Epithelial cell of esophagus (primary cell): ENCODE results near the gene MALRD1.
"Not testable (repeated sequence)": the region's sequence is repeated elsewhere in the genome, so short reads cannot be mapped to it uniquely, and the experiment has no call there.

Source experiments
- DNase-seq: peaks from one replicate; pipeline ENCODE4 v3.0.0; 2010; ENCODE audit warnings: low read depth
- H3K4me3 ChIP-seq: 2 replicates; pipeline ENCODE4 v1.5.1; 2011; ENCODE audit warnings: mild to moderate bottlenecking, low read length, control low read depth
- TF ChIP-seq, protein P1 (sequence below): IDR thresholded peaks from 2 replicates; pipeline ENCODE4 v1.5.1; 2011; ENCODE audit warnings: low read depth, mild to moderate bottlenecking, low read length, control low read depth, inconsistent platforms; ENCODE audit not compliant: insufficient read depth; ENCODE audit errors: missing control alignments

Gene MALRD1

DNA sequence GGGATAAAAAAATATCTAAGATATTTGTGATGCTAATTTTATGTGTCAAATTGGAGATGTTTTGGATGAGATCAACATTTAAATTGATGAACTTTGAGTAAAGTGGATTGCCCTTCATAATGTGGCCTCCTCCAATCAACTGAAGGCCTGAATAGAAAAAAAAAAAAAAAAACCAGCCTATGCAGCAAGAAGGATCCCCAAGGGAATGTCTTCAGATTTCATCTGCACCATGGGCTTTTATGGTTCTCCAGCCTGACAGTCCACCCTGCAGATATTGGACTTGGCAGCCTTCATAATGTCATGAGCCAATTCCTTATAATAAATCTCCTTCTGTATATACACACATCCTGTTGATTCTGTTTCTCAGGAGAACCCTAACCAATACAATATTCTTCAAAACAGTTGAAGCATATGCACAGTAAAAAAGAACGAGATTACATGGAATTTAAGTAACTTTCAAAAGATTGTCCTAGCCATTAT is 450.7 kb downstream of the MALRD1 start:
- TF ChIP-seq, protein P1, sequence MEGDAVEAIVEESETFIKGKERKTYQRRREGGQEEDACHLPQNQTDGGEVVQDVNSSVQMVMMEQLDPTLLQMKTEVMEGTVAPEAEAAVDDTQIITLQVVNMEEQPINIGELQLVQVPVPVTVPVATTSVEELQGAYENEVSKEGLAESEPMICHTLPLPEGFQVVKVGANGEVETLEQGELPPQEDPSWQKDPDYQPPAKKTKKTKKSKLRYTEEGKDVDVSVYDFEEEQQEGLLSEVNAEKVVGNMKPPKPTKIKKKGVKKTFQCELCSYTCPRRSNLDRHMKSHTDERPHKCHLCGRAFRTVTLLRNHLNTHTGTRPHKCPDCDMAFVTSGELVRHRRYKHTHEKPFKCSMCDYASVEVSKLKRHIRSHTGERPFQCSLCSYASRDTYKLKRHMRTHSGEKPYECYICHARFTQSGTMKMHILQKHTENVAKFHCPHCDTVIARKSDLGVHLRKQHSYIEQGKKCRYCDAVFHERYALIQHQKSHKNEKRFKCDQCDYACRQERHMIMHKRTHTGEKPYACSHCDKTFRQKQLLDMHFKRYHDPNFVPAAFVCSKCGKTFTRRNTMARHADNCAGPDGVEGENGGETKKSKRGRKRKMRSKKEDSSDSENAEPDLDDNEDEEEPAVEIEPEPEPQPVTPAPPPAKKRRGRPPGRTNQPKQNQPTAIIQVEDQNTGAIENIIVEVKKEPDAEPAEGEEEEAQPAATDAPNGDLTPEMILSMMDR = no peak
- DNase-seq = no peak
- no peak overlapping the region for H3K4me3 ChIP-seq

DNA sequence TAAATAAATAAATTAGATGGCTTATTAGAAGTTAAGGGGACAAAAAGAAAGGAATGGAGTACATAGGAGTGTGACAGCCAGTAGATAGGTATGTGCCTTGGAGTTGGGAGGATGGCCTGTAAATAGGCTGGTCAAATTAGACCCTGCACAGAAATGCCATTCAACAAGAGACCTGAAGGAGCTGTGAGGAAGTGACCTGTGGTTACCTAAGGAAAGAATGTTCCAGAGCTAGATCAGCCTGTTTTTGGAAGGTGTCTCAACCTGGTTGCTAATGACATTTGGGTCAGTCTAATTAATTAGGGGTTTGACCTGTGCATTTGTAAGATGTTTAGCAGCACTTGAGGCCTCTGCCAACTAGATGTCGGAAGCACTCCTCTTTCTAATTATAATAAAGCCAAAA is 452.4 kb downstream of the MALRD1 start:
- peak; percentile 14 for DNase-seq
- no peak overlapping the region for H3K4me3 ChIP-seq
- TF ChIP-seq, protein P1 = no peak

DNA sequence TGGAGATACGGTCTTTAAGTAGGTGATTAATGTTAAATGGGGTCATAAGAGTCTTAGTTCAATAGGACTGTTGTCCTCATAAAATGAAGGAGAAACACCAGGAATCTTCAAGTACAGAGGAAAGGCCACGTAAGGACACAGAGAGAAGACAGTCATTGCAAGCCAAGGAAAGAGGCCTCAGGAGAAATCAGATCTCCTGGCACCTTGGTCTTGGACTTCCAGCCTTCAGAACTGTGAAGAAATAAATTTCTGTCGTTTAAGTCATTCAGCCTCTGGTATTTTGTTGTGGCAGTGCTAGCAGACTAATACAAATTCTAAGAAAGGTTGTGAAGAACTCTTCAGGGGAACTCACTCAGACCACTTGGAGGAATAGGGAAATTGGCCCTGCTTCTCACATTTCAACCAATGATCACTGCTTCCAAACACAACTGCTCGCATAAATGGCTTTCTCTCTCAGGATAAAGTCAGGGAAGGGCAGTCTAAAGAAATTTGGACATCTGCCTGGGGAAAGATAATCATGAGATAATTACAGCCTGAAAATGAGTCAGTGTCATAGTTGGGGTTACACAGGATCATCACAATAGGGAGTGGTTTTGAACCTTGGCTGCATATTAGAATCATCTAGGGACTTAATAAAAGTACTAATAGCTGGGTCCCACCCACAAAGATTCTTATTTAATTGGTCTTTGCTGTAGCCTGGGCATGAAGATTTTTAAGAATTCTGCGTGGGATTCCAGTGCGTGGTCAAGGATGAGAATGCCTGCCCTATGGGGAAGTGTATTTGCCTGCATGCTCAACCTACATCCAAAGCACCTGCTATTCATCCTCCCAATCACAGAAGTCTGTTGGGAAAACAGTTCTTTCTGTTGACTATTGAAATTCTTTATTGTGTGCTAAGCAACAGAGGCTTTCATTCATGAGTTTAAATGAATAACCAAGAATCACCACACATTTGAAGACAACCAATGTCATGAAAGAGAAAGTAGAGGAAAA is 457.0 kb downstream of the MALRD1 start:
- no peak for DNase-seq
- TF ChIP-seq, protein P1 = no peak

DNA sequence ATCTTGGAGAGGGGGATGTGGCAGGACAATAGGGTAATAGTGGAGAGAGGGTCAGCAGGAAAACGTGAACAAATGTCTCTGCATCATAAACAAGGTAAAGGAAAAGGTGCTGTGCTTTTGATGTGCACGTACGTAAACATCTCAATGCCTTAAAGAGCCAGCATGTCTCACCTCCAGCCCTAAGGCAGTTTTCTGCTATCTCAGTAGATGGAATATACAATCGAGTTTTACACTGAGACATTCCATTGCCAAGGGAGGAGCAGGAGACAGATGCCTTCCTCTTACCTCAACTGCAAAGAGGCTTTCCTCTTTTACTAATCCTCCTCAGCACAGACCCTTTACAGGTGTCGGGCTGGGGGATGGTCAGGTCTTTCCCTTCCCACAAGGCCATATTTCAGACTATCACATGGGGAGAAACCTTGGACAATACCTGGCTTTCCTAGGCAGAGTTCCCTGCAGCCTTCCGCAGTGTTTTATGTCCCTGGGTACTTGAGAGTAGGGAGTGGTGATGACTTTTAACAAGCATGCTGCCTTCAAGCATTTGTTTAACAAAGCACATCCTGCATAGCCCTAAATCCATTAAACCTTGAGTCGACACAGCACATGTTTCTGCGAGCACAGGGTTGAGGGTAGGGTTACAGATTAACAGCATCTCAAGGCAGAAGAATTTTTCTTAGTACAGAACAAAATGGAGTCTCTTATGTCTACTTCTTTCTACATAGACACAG is 461.6 kb downstream of the MALRD1 start:
- DNase-seq = not testable (repeated sequence)

More for the DNA sequence above, 457.0 kb downstream of the MALRD1 start:
- no peak overlapping the region for H3K4me3 ChIP-seq

DNA sequence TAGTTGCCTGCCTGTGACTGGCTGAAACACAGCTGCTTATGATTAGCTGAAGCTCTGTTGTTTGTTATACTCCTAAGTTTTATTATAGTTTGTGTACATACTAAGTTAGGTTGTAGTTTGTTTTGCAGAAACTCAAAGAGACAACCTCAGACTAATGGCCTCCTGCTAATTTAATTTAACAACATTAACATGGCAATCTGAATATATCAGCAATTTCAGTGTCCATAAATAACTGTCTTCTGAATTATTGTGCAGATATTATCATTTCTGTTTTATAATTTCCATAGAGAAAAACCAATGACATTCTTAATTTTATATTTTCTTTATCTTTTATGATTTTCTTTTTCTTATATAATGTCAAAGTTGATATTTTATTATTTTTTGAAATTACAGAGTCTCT is 469.5 kb downstream of the MALRD1 start:
- no peak overlapping the region for H3K4me3 ChIP-seq
- no peak for DNase-seq
- TF ChIP-seq, protein P1 = no peak

More for the DNA sequence above, 461.6 kb downstream of the MALRD1 start:
- not testable (repeated sequence) for H3K4me3 ChIP-seq

DNA sequence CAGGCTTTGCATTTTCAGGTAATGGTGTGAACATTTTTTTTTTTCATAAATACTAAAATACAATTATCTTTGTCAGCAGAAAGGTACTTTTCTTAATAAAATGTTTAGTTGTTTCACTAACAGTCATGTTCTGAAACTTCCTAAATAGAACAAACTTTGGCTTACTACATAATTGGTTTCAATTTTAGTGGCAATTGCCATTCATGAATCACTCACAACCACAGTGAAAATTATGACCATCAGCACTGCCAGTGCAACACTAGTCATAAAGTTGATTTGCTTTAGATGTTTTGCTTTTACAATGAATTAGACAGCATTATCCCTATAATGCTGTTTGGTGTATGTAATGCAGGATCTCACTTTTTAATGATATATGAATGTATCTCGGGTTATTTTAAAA is 470.0 kb downstream of the MALRD1 start:
- DNase-seq = no peak
- no peak overlapping the region for H3K4me3 ChIP-seq
- TF ChIP-seq, protein P1 = no peak

DNA sequence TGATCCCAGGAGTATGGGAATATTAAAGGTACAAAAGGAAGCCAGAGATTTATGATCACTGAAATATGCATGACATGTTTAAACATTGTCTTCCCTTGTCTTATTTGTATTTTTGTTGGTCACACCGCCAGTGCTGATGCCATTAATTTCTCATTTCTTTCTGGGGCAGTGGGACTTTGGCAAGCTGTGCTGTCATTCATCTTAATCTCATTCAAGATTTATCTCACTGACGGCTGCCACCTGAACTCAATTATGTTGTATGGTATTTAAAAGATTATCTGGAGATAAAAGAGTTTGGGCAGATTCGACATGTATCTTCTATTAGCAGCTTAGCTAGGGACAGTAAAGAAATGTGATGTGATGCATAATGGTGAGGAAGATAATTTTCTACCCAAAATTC is 482.7 kb downstream of the MALRD1 start:
- DNase-seq = no peak
- TF ChIP-seq, protein P1 = no peak
- H3K4me3 ChIP-seq = no peak overlapping the region
